IMR-90 (cell line): ENCODE measurements around the gene ATP6V0C. TPM values are rescaled to one million over a fixed set of nuclear protein-coding genes. Genes with fewer than 3 reads are reported as not detected.

Experiments
- ATAC-seq: fragments of 200-7000 bp; cut with Tn5 transposase; 2 replicates; pipeline ENCODE4 v1.9.1; 2020; ENCODE audit warnings: low read depth, mild to moderate bottlenecking, moderate library complexity
- BruUV-seq: library from RNA; stranded (reverse); fragments of 400-500 nt; replicated peaks from 2 replicates; lab custom pipeline; 2021; lab: Mats Ljungman, UMichigan
- CTCF ChIA-PET: fragments of 300-600 bp; formaldehyde crosslinking; extraction: SDS; loops from one replicate; lab custom pipeline; 2021; ENCODE audit warnings: antibody characterized with exemption; lab: Yijun Ruan, JAX
- POLR2A ChIA-PET: fragments of 300-600 bp; sonication (Branson Sonifier 250); formaldehyde crosslinking; loops from one replicate; lab custom pipeline; 2022; ENCODE audit warnings: antibody characterized with exemption; ENCODE audit not compliant: unreplicated experiment; lab: Charles Lee
- DNase-seq: peaks from one replicate; pipeline ENCODE4 v3.0.0; 2013
- H2AFZ ChIP-seq: replicated peaks from 2 replicates; pipeline ENCODE3; 2013; ENCODE audit warnings: low read length, mild to moderate bottlenecking; ENCODE audit not compliant: poor library complexity
- H2AK5ac ChIP-seq: 2 replicates; pipeline ENCODE4 v1.6.1; 2013; ENCODE audit warnings: low read depth, low read length, inconsistent platforms
- H2AK9ac ChIP-seq: replicated peaks from 2 replicates; pipeline ENCODE3; 2013; ENCODE audit warnings: mild to moderate bottlenecking, low read depth, low read length, moderate library complexity; ENCODE audit not compliant: poor library complexity
- H2BK120ac ChIP-seq: 2 replicates; pipeline ENCODE4 v1.6.1; 2013; ENCODE audit warnings: low read depth, low read length, inconsistent platforms
- H2BK15ac ChIP-seq: 3 replicates; pipeline ENCODE4 v1.6.1; 2013; ENCODE audit warnings: low read depth, low read length, inconsistent platforms
- H2BK20ac ChIP-seq: 2 replicates; pipeline ENCODE4 v1.6.1; 2013; ENCODE audit warnings: low read depth, mild to moderate bottlenecking, inconsistent platforms, low read length, moderate library complexity
- H2BK5ac ChIP-seq: 2 replicates; pipeline ENCODE4 v1.6.1; 2013; ENCODE audit warnings: mild to moderate bottlenecking, low read depth, low read length, inconsistent platforms; ENCODE audit not compliant: poor library complexity, severe bottlenecking
- H3K14ac ChIP-seq: replicated peaks from 2 replicates; pipeline ENCODE4 v1.6.1; 2013; ENCODE audit warnings: low read depth, low read length, inconsistent platforms
- H3K18ac ChIP-seq: 2 replicates; pipeline ENCODE4 v1.6.1; 2013; ENCODE audit warnings: low read depth, low read length, control low read depth
- H3K23ac ChIP-seq: 2 replicates; pipeline ENCODE4 v1.6.1; 2013; ENCODE audit warnings: low read depth, low read length, inconsistent platforms
- H3K27ac ChIP-seq: 2 replicates; pipeline ENCODE4 v1.5.1; 2013; ENCODE audit warnings: mild to moderate bottlenecking, control low read depth, low read length; ENCODE audit not compliant: insufficient read depth
- H3K27me3 ChIP-seq: 2 replicates; pipeline ENCODE4 v1.6.1; 2013; ENCODE audit warnings: low read length; ENCODE audit not compliant: control insufficient read depth, insufficient read depth
- H3K36me3 ChIP-seq: 2 replicates; pipeline ENCODE4 v1.6.1; 2013; ENCODE audit warnings: low read length, mixed read lengths; ENCODE audit not compliant: control insufficient read depth, insufficient read depth
- H3K4ac ChIP-seq: 2 replicates; pipeline ENCODE4 v1.6.1; 2013; ENCODE audit warnings: low read depth, low read length, inconsistent platforms
- H3K4me1 ChIP-seq: 2 replicates; pipeline ENCODE4 v1.6.1; 2013; ENCODE audit warnings: low read length, mixed read lengths; ENCODE audit not compliant: control insufficient read depth, insufficient read depth
- H3K4me2 ChIP-seq: 2 replicates; pipeline ENCODE4 v1.6.1; 2013; ENCODE audit warnings: low read depth, mild to moderate bottlenecking, control low read depth, low read length, moderate library complexity
- H3K4me3 ChIP-seq: 2 replicates; pipeline ENCODE4 v1.5.1; 2013; ENCODE audit warnings: low read depth, mild to moderate bottlenecking, control low read depth, low read length, moderate library complexity; ENCODE audit not compliant: insufficient read depth
- H3K56ac ChIP-seq: 2 replicates; pipeline ENCODE4 v1.6.1; 2013; ENCODE audit warnings: low read length, inconsistent platforms; ENCODE audit not compliant: insufficient read depth; ENCODE audit errors: extremely low read depth
- H3K79me1 ChIP-seq, 2 experiments: 2 replicates each; pipeline ENCODE4 v1.6.1; 2013; ENCODE audit warnings: low read length in 2 of 2, inconsistent platforms in 1 of 2, low read depth in 1 of 2
- H3K9ac ChIP-seq: 2 replicates; pipeline ENCODE4 v1.6.1; 2013; ENCODE audit warnings: low read depth, low read length, control low read depth
- H3K9me1 ChIP-seq: 2 replicates; pipeline ENCODE4 v1.6.1; 2013; ENCODE audit warnings: low read length, inconsistent platforms; ENCODE audit not compliant: insufficient read depth
- H3K9me3 ChIP-seq: 2 replicates; pipeline ENCODE4 v1.6.1; 2013; ENCODE audit warnings: low read length; ENCODE audit not compliant: control insufficient read depth, insufficient read depth
- H4K20me1 ChIP-seq: 2 replicates; pipeline ENCODE4 v1.6.1; 2013; ENCODE audit warnings: low read length, inconsistent platforms; ENCODE audit not compliant: insufficient read depth
- H4K5ac ChIP-seq: 2 replicates; pipeline ENCODE4 v1.6.1; 2013; ENCODE audit warnings: mild to moderate bottlenecking, low read depth, low read length, control low read depth
- H4K8ac ChIP-seq, 2 experiments: 2 replicates each; pipeline ENCODE4 v1.6.1; 2013; ENCODE audit warnings: low read depth in 2 of 2, low read length in 2 of 2, control low read depth in 1 of 2, inconsistent platforms in 1 of 2
- H4K91ac ChIP-seq: 2 replicates; pipeline ENCODE4 v1.6.1; 2013; ENCODE audit warnings: low read depth, low read length, inconsistent platforms; ENCODE audit not compliant: insufficient read depth
- BHLHE40 ChIP-seq: fragments of 150-350 bp; IDR thresholded peaks from 2 replicates; pipeline ENCODE4 v1.6.1; 2016; ENCODE audit warnings: mild to moderate bottlenecking, low read depth, low read length
- FOS ChIP-seq: fragments of 150-350 bp; IDR thresholded peaks from 2 replicates; pipeline ENCODE4 v1.6.1; 2016; ENCODE audit warnings: low read depth, low read length
- MAZ ChIP-seq: IDR thresholded peaks from 2 replicates; pipeline ENCODE4 v1.6.1; 2012; ENCODE audit warnings: low read depth, mild to moderate bottlenecking, low read length, improper control_type of control experiment, moderate library complexity, borderline replicate concordance
- SMC3 ChIP-seq: fragments of 150-350 bp; IDR thresholded peaks from 2 replicates; pipeline ENCODE4 v1.6.1; 2016; ENCODE audit warnings: low read depth, mild to moderate bottlenecking, antibody characterized with exemption, low read length, moderate library complexity
- WGBS, 2 experiments: methylation state at CpG; one replicate each; pipeline versions ENCODE4 v1.1.5 to v1.1.7; 2013; ENCODE audit warnings: missing lambda C conversion rate in 2 of 2; ENCODE audit not compliant: insufficient read length in 1 of 2; ENCODE audit errors: extremely low coverage in 2 of 2; 5-methylcytosine and 5-hydroxymethylcytosine counted together
- dilution Hi-C: fragments of 300-500 bp; cut with HindIII; formaldehyde crosslinking; loops from one replicate; pipeline ENCODE4 v1.14.3; 2018; ENCODE audit warnings: low sequenced_read_pairs; ENCODE audit not compliant: unreplicated experiment
- in situ Hi-C: fragments of 300-500 bp; cut with MboI; formaldehyde crosslinking; loops from 3 replicates; pipeline ENCODE4 v1.14.3; 2019; ENCODE audit warnings: low sequenced_read_pairs, inconsistent platforms, mixed read lengths
- intact Hi-C: fragments of 100-400 bp; cut with micrococcal nuclease; formaldehyde crosslinking; loops from 2 replicates; pipeline ENCODE4 v1.10.0; 2022
- polyA plus RNA-seq, 3 experiments: library from polyadenylated mRNA; depleted of rRNA; stranded (reverse); fragments of >200 nt; gene quantifications; 2 replicates each; pipeline ENCODE4 v1.2.3, GENCODE V29; 2012; ENCODE audit warnings: low replicate concordance in 1 of 3
- total RNA-seq: library from RNA; depleted of rRNA; stranded (reverse); fragments of >200 nt; gene quantifications from 2 replicates; pipeline ENCODE4 v1.2.3, GENCODE V29; 2012

The ATP6V0C gene
- total and polyA plus RNA-seq, 2 of the 4 experiments (the other 2 are of a cell fraction) = 8.4 to 107 TPM

GRCh38 chr16:2476741-2477140, 37.0 kb upstream of the ATP6V0C start:
- Histone ChIP-seq H3K4me3 (no peak overlapping the region), H3K79me1 (peaks cover 11 to 64% of the 10 kb centered on the region in 2 experiments; a peak in 3 of 4 replicates), H4K20me1 (peaks cover 28% of the 10 kb centered on the region), H4K8ac (no peak overlapping the region), H3K18ac (no peak overlapping the region), H3K4ac (no peak overlapping the region), H4K5ac (no peak overlapping the region), H3K9ac (no peak overlapping the region), H2AK9ac (no peak overlapping the region), H2BK20ac (no peak overlapping the region), H2AFZ (no peak overlapping the region), H3K27me3 (no peaks in the 10 kb centered on the region), H3K4me1 (peaks cover 8% of the 10 kb centered on the region), H3K9me3 (no peaks in the 10 kb centered on the region), H3K23ac (no peak overlapping the region), H3K4me2 (no peak overlapping the region), H3K9me1 (no peaks in the 10 kb centered on the region; the same call in 1 of the 2 replicates), H2BK5ac (no peak overlapping the region), H3K14ac (no peak overlapping the region), H3K36me3 (no peaks in the 10 kb centered on the region), H2BK120ac (no peak overlapping the region), H3K27ac (no peak overlapping the region), H2BK15ac (no peak overlapping the region), H3K56ac (no peak overlapping the region), H4K91ac (no peak overlapping the region), H2AK5ac (no peak overlapping the region)
- dilution Hi-C loops (no loop called here), in situ Hi-C loops (no loop called here), intact Hi-C loops (no loop called here)
- no TSS peak for BruUV-seq
- ATAC-seq = no peak
- CTCF ChIA-PET = no interaction called here
- WGBS, 2 experiments = 100% methylated on average over 1 of the region's 3 CpGs; no CpG with 5 or more reads in 1 of the 2 experiments
- POLR2A ChIA-PET = no interaction called here
- no peak for TF ChIP-seq FOS
- TF ChIP-seq BHLHE40 = no peak
- TF ChIP-seq SMC3 = no peak
- no peak for TF ChIP-seq MAZ
- no peak for DNase-seq
